Caco-2 (cell line): ENCODE measurements around the gene P2RX1. TPM values are rescaled to one million over a fixed set of nuclear protein-coding genes. Genes with fewer than 3 reads are reported as not detected.

Experiments
- BruUV-seq: library from RNA; stranded (reverse); fragments of 400-500 nt; replicated peaks from 2 replicates; lab custom pipeline; 2021; lab: Mats Ljungman, UMichigan
- CTCF ChIA-PET: fragments of 300-600 bp; sonication (Branson Sonifier 250); formaldehyde crosslinking; loops from one replicate; lab custom pipeline; 2022; ENCODE audit warnings: antibody characterized with exemption; lab: Charles Lee
- POLR2A ChIA-PET: fragments of 300-600 bp; sonication (Branson Sonifier 250); formaldehyde crosslinking; loops from one replicate; lab custom pipeline; 2022; ENCODE audit warnings: antibody characterized with exemption; lab: Charles Lee
- DNase-seq, 2 experiments: peaks; one replicate each; pipeline versions ENCODE4 v3.0.0 to v3.0.0-alpha.2; 2020 to 2022
- H3K27me3 ChIP-seq: replicated peaks from 2 replicates; pipeline ENCODE4 v1.6.0; 2011; ENCODE audit warnings: low read length; ENCODE audit not compliant: control insufficient read depth, insufficient read depth
- H3K36me3 ChIP-seq: 2 replicates; pipeline ENCODE4 v1.5.1; 2011; ENCODE audit warnings: low read length; ENCODE audit not compliant: control insufficient read depth, insufficient read depth
- H3K4me1 ChIP-seq: fragments of 250-450 bp; sonication (Bioruptor Pico); 2 replicates; pipeline ENCODE4 v1.5.1; 2020; ENCODE audit warnings: mild to moderate bottlenecking
- H3K4me3 ChIP-seq: 2 replicates; pipeline ENCODE4 v1.5.1; 2011; ENCODE audit warnings: low read depth, mild to moderate bottlenecking, control low read depth, low read length
- H3K9me3 ChIP-seq: fragments of 250-450 bp; sonication (Bioruptor Pico); 2 replicates; pipeline ENCODE4 v1.5.1; 2020; ENCODE audit warnings: mild to moderate bottlenecking, moderate library complexity
- H3K27ac Mint-ChIP-seq: one replicate; pipeline ENCODE4 v1.8.0; 2022; ENCODE audit warnings: mixed read lengths; ENCODE audit not compliant: unreplicated experiment
- H3K27me3 Mint-ChIP-seq: one replicate; pipeline ENCODE4 v1.8.0; 2022; ENCODE audit warnings: mixed read lengths; ENCODE audit not compliant: insufficient read depth, unreplicated experiment
- H3K36me3 Mint-ChIP-seq: one replicate; pipeline ENCODE4 v1.8.0; 2022; ENCODE audit warnings: mild to moderate bottlenecking, mixed read lengths; ENCODE audit not compliant: insufficient read depth, unreplicated experiment
- H3K4me1 Mint-ChIP-seq: one replicate; pipeline ENCODE4 v1.8.0; 2022; ENCODE audit warnings: low read depth, mixed read lengths; ENCODE audit not compliant: unreplicated experiment
- H3K4me3 Mint-ChIP-seq: one replicate; pipeline ENCODE4 v1.8.0; 2022; ENCODE audit warnings: mild to moderate bottlenecking, moderate library complexity, mixed read lengths; ENCODE audit not compliant: unreplicated experiment
- H3K9me3 Mint-ChIP-seq: one replicate; pipeline ENCODE4 v1.8.0; 2022; ENCODE audit warnings: mixed read lengths; ENCODE audit not compliant: unreplicated experiment
- intact Hi-C: fragments of 100-400 bp; cut with micrococcal nuclease; formaldehyde crosslinking; loops from one replicate; pipeline ENCODE4 v1.10.0; 2022; ENCODE audit not compliant: unreplicated experiment
- total RNA-seq: library from RNA; stranded (reverse); gene quantifications from 2 replicates; pipeline ENCODE4 v1.2.3, GENCODE V29; 2022
- TF ChIP-seq, protein P1 (sequence below), 2 experiments: fragments of 200-600 bp in 1 of 2; IDR thresholded peaks; 1 replicate in 1 of 2; 2 replicates in 1 of 2; pipeline versions ENCODE4 v1.5.1 to v1.8.0; 2011 to 2022; ENCODE audit warnings: antibody characterized with exemption in 1 of 2, control low read depth in 1 of 2, inconsistent platforms in 1 of 2, low read depth in 1 of 2, low read length in 1 of 2, mild to moderate bottlenecking in 1 of 2, moderate library complexity in 1 of 2; ENCODE audit not compliant: insufficient read depth in 1 of 2, severe bottlenecking in 1 of 2, unreplicated experiment in 1 of 2

The P2RX1 gene
- total RNA-seq, 1 experiment from 2014 or later = 0.23 TPM

DNA sequence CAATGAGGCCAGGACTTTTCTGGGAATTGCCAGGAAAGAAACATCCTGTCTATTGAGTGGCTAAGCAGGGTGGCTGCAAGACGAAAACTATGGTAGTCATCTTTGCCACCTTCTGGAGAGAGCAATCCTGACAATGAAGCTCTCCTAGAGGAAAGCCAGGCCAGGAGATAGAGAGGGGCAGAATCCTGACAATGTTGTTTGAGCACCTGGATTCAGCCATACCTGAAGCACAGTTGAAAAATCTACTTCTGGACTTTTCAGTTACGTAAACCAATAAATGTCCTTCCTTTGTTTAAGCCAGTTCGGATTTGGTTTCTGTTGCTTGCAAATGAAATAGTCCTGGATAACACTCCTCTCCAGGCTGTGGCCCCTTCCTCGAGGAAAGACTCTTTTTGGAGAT, 9.4 kb downstream of the P2RX1 start:
- H3K27me3 ChIP-seq = no peaks in the 10 kb centered on the region
- H3K36me3 Mint-ChIP-seq = no peaks in the 10 kb centered on the region
- no peaks in the 10 kb centered on the region for H3K4me1 ChIP-seq
- no peaks in the 10 kb centered on the region for H3K4me1 Mint-ChIP-seq
- H3K27ac Mint-ChIP-seq = no peak overlapping the region
- DNase-seq = no peak
- intact Hi-C loops = no loop called here
- CTCF ChIA-PET = interaction anchor here (0.7 kb wide), 1 partner anchor 41 kb away, joined by 3 read pairs; no protein-coding TSS in a partner anchor
- no peaks in the 10 kb centered on the region for H3K27me3 Mint-ChIP-seq
- no peaks in the 10 kb centered on the region for H3K9me3 Mint-ChIP-seq
- H3K9me3 ChIP-seq = no peaks in the 10 kb centered on the region
- no peak overlapping the region for H3K4me3 Mint-ChIP-seq
- H3K4me3 ChIP-seq = no peak overlapping the region
- BruUV-seq = no TSS peak
- TF ChIP-seq, protein P1, sequence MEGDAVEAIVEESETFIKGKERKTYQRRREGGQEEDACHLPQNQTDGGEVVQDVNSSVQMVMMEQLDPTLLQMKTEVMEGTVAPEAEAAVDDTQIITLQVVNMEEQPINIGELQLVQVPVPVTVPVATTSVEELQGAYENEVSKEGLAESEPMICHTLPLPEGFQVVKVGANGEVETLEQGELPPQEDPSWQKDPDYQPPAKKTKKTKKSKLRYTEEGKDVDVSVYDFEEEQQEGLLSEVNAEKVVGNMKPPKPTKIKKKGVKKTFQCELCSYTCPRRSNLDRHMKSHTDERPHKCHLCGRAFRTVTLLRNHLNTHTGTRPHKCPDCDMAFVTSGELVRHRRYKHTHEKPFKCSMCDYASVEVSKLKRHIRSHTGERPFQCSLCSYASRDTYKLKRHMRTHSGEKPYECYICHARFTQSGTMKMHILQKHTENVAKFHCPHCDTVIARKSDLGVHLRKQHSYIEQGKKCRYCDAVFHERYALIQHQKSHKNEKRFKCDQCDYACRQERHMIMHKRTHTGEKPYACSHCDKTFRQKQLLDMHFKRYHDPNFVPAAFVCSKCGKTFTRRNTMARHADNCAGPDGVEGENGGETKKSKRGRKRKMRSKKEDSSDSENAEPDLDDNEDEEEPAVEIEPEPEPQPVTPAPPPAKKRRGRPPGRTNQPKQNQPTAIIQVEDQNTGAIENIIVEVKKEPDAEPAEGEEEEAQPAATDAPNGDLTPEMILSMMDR (IDR thresholded peaks at IDR 0.05; ENCODE audit: insufficient read depth in 1 of 2, low read depth in 1 of 2, low read length in 1 of 2, severe bottlenecking in 1 of 2, unreplicated experiment in 1 of 2) = no peak
- POLR2A ChIA-PET = no interaction called here
- no peaks in the 10 kb centered on the region for H3K36me3 ChIP-seq

DNA sequence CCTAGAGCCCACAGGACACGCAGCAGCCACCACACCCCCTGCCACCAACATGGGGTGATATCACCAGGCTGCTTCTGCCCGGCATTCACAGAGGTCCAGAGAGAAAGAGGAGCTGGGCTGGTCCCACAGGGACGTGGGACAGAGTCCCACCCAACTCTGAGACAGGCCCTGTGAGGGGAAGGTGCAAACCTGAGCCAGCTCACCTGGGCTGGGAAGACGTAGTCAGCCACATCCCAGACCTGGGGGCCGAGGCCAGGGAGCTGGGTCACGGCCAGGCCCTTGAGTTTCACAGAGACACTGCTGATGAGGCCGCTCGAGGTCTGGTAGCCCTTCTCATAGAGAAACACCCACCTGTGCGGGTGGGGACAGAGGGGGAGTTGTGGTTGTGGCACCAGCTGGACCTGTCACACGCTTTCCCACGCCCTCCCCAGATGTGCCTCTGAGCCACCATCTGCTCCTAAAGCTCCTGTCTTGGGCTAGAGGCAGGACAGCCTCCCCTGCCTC, 11.2 kb downstream of the P2RX1 start:
- TF ChIP-seq, protein P1 (IDR thresholded peaks at IDR 0.05; ENCODE audit: insufficient read depth in 1 of 2, low read depth in 1 of 2, low read length in 1 of 2, severe bottlenecking in 1 of 2, unreplicated experiment in 1 of 2) = no peak
- Histone ChIP-seq H3K36me3 (no peaks in the 10 kb centered on the region), H3K4me1 (no peaks in the 10 kb centered on the region), H3K9me3 (no peaks in the 10 kb centered on the region), H3K4me3 (no peak overlapping the region), H3K27me3 (no peaks in the 10 kb centered on the region)
- intact Hi-C loops = no loop called here
- Mint-ChIP-seq H3K4me3 (no peak overlapping the region), H3K27me3 (no peaks in the 10 kb centered on the region), H3K27ac (no peak overlapping the region), H3K4me1 (no peaks in the 10 kb centered on the region), H3K9me3 (no peaks in the 10 kb centered on the region), H3K36me3 (no peaks in the 10 kb centered on the region)
- CTCF ChIA-PET = no interaction called here
- POLR2A ChIA-PET = no interaction called here
- no TSS peak for BruUV-seq
- DNase-seq = no peak

DNA sequence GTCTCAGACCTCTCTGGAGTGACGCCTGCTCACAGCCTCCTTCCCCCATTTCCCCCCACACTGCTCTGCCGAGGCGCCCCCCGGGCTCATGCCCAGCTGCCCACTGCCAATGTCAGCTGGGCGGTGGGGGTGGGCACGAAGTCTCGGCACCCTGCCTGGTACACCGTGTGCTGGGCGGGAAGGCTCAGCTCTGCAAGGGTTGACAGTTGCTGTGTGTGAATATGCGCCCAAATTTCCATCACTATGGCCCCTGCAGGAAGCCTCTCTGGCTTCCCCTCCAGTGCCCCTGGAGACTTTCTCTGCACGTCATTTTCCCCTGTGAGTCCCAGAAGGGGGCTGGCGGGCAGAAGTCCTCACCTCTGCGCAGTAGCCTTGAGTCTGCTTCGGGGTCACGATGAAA, 11.8 kb downstream of the P2RX1 start:
- Mint-ChIP-seq H3K36me3 (no peaks in the 10 kb centered on the region), H3K4me3 (no peak overlapping the region), H3K4me1 (no peaks in the 10 kb centered on the region), H3K9me3 (no peaks in the 10 kb centered on the region), H3K27me3 (no peaks in the 10 kb centered on the region), H3K27ac (no peak overlapping the region)
- Histone ChIP-seq H3K9me3 (no peaks in the 10 kb centered on the region), H3K36me3 (no peaks in the 10 kb centered on the region), H3K4me1 (no peaks in the 10 kb centered on the region), H3K27me3 (no peaks in the 10 kb centered on the region), H3K4me3 (no peak overlapping the region)
- CTCF ChIA-PET = no interaction called here
- BruUV-seq = no TSS peak
- POLR2A ChIA-PET = no interaction called here
- intact Hi-C loops = no loop called here
- TF ChIP-seq, protein P1 (IDR thresholded peaks at IDR 0.05; ENCODE audit: insufficient read depth in 1 of 2, low read depth in 1 of 2, low read length in 1 of 2, severe bottlenecking in 1 of 2, unreplicated experiment in 1 of 2) = no peak
- no peak for DNase-seq
